ENCODE results near the gene UGT3A2.

DNA sequence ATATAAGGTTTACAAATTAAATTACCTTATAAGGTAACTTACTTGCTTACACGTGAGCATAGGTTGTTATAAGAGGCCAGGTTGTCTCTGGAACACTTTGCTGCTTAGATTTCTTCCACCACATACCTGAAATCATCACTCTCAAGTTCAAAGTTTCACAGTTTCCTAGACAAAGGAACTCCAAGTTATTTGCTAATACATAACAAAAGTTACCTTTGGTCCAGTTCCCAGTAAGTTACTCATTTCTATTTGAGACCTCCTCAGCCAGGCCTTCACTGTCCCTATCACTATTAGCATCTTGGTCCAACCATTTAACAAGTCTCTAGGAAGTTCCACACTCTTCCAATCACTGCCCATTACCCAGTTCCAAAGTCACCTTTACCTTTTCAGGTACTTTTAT lies 57.0 kb downstream of the UGT3A2 start:
- TF ChIP-seq GATA3 (IDR thresholded peaks at IDR 0.05; ENCODE audit: low read depth, low read length) (no peak), GATA2 (IDR thresholded peaks at IDR 0.05; ENCODE audit: low read depth, low read length) (no peak)

Data from SH-SY5Y (cell line).